ACHN (cell line): Measurements from ENCODE around the gene LDLR.
"Not testable (repeated sequence)": the region's sequence is repeated elsewhere in the genome, so short reads cannot be mapped to it uniquely, and the experiment has no call there.

ENCODE experiments used
- DNase-seq: peaks from one replicate; pipeline ENCODE4 v3.0.0-alpha.2; 2015
- in situ Hi-C: cut with HindIII; loops from 2 replicates; pipeline ENCODE4 v1.10.0; 2017; ENCODE audit warnings: low sequenced_read_pairs, low pct_ligation_motif_present, low pct_unique_long_range_greater_than_20kb

The LDLR gene

GRCh38 chr19:11067356-11068113, 21.7 kb upstream of the LDLR start:
- in situ Hi-C loops = no loop called here
- DNase-seq = no peak

GRCh38 chr19:11069561-11069960, 19.7 kb upstream of the LDLR start:
- in situ Hi-C loops = no loop called here
- DNase-seq = no peak

- no peak for DNase-seq
- in situ Hi-C loops = no loop called here
Observed at GRCh38 chr19:11070123-11070522, 19.1 kb upstream of the LDLR start.

- DNase-seq = no peak
- in situ Hi-C loops = no loop called here
Observed at GRCh38 chr19:11073568-11073967, 15.7 kb upstream of the LDLR start.

- in situ Hi-C loops, DNase-seq: not testable (repeated sequence)
Observed at GRCh38 chr19:11076792-11077191, 12.5 kb upstream of the LDLR start.

- in situ Hi-C loops = no loop called here
- no peak for DNase-seq
Observed at GRCh38 chr19:11078893-11079292, 10.4 kb upstream of the LDLR start.

GRCh38 chr19:11079999-11080398, 9.3 kb upstream of the LDLR start:
- DNase-seq = no peak
- in situ Hi-C loops = no loop called here

- no peak for DNase-seq
- in situ Hi-C loops = no loop called here
Observed at GRCh38 chr19:11087870-11088505, 1.3 kb upstream of the LDLR start.

- DNase-seq = no peak
- in situ Hi-C loops = no loop called here
Observed at GRCh38 chr19:11088506-11089253, 583 bp upstream of the LDLR start.

- in situ Hi-C loops, DNase-seq: not testable (repeated sequence)
Observed at GRCh38 chr19:11090014-11090263, 676 bp downstream of the LDLR start.

- DNase-seq = peak; percentile 92
- in situ Hi-C loops = no loop called here
Observed at GRCh38 chr19:11090264-11090996, 1.2 kb downstream of the LDLR start.

GRCh38 chr19:11090997-11091702, 1.9 kb downstream of the LDLR start:
- DNase-seq = no peak
- in situ Hi-C loops = no loop called here

- in situ Hi-C loops = no loop called here
- DNase-seq = peak; percentile 79
Observed at GRCh38 chr19:11091703-11092153, 2.5 kb downstream of the LDLR start.

- DNase-seq = peak; percentile 39
- in situ Hi-C loops = no loop called here
Observed at GRCh38 chr19:11092181-11092538, 2.9 kb downstream of the LDLR start.

- no peak for DNase-seq
- in situ Hi-C loops = no loop called here
Observed at GRCh38 chr19:11093689-11094238, 4.5 kb downstream of the LDLR start.

- DNase-seq = no peak
- in situ Hi-C loops = no loop called here
Observed at GRCh38 chr19:11094520-11094894, 5.2 kb downstream of the LDLR start.

- DNase-seq = no peak
- in situ Hi-C loops = no loop called here
Observed at GRCh38 chr19:11096210-11096841, 7.1 kb downstream of the LDLR start.

GRCh38 chr19:11097367-11097766, 8.1 kb downstream of the LDLR start:
- in situ Hi-C loops = not testable (repeated sequence)

More at GRCh38 chr19:11097367-11097766, 8.1 kb downstream of the LDLR start:
- DNase-seq = not testable (repeated sequence)
